IMR-90 (cell line): ENCODE results near the gene PXK. TPM values are rescaled to one million over a fixed set of nuclear protein-coding genes. Genes with fewer than 3 reads are reported as not detected.
A peak's percentile ranks its signal among the peaks of the same experiment; 100 is the strongest.

Experiments
- ATAC-seq: fragments of 200-7000 bp; cut with Tn5 transposase; 2 replicates; pipeline ENCODE4 v1.9.1; 2020; ENCODE audit warnings: low read depth, mild to moderate bottlenecking, moderate library complexity
- BruUV-seq: library from RNA; stranded (reverse); fragments of 400-500 nt; replicated peaks from 2 replicates; lab custom pipeline; 2021; lab: Mats Ljungman, UMichigan
- CTCF ChIA-PET: fragments of 300-600 bp; formaldehyde crosslinking; extraction: SDS; loops from one replicate; lab custom pipeline; 2021; ENCODE audit warnings: antibody characterized with exemption; lab: Yijun Ruan, JAX
- POLR2A ChIA-PET: fragments of 300-600 bp; sonication (Branson Sonifier 250); formaldehyde crosslinking; loops from one replicate; lab custom pipeline; 2022; ENCODE audit warnings: antibody characterized with exemption; ENCODE audit not compliant: unreplicated experiment; lab: Charles Lee
- DNase-seq: peaks from one replicate; pipeline ENCODE4 v3.0.0; 2013
- H2AFZ ChIP-seq: replicated peaks from 2 replicates; pipeline ENCODE3; 2013; ENCODE audit warnings: low read length, mild to moderate bottlenecking; ENCODE audit not compliant: poor library complexity
- H2AK5ac ChIP-seq: 2 replicates; pipeline ENCODE4 v1.6.1; 2013; ENCODE audit warnings: low read depth, low read length, inconsistent platforms
- H2AK9ac ChIP-seq: replicated peaks from 2 replicates; pipeline ENCODE3; 2013; ENCODE audit warnings: mild to moderate bottlenecking, low read depth, low read length, moderate library complexity; ENCODE audit not compliant: poor library complexity
- H2BK120ac ChIP-seq: 2 replicates; pipeline ENCODE4 v1.6.1; 2013; ENCODE audit warnings: low read depth, low read length, inconsistent platforms
- H2BK15ac ChIP-seq: 3 replicates; pipeline ENCODE4 v1.6.1; 2013; ENCODE audit warnings: low read depth, low read length, inconsistent platforms
- H2BK20ac ChIP-seq: 2 replicates; pipeline ENCODE4 v1.6.1; 2013; ENCODE audit warnings: low read depth, mild to moderate bottlenecking, inconsistent platforms, low read length, moderate library complexity
- H2BK5ac ChIP-seq: 2 replicates; pipeline ENCODE4 v1.6.1; 2013; ENCODE audit warnings: mild to moderate bottlenecking, low read depth, low read length, inconsistent platforms; ENCODE audit not compliant: poor library complexity, severe bottlenecking
- H3K14ac ChIP-seq: replicated peaks from 2 replicates; pipeline ENCODE4 v1.6.1; 2013; ENCODE audit warnings: low read depth, low read length, inconsistent platforms
- H3K18ac ChIP-seq: 2 replicates; pipeline ENCODE4 v1.6.1; 2013; ENCODE audit warnings: low read depth, low read length, control low read depth
- H3K23ac ChIP-seq: 2 replicates; pipeline ENCODE4 v1.6.1; 2013; ENCODE audit warnings: low read depth, low read length, inconsistent platforms
- H3K27ac ChIP-seq: 2 replicates; pipeline ENCODE4 v1.5.1; 2013; ENCODE audit warnings: mild to moderate bottlenecking, control low read depth, low read length; ENCODE audit not compliant: insufficient read depth
- H3K27me3 ChIP-seq: 2 replicates; pipeline ENCODE4 v1.6.1; 2013; ENCODE audit warnings: low read length; ENCODE audit not compliant: control insufficient read depth, insufficient read depth
- H3K36me3 ChIP-seq: 2 replicates; pipeline ENCODE4 v1.6.1; 2013; ENCODE audit warnings: low read length, mixed read lengths; ENCODE audit not compliant: control insufficient read depth, insufficient read depth
- H3K4ac ChIP-seq: 2 replicates; pipeline ENCODE4 v1.6.1; 2013; ENCODE audit warnings: low read depth, low read length, inconsistent platforms
- H3K4me1 ChIP-seq: 2 replicates; pipeline ENCODE4 v1.6.1; 2013; ENCODE audit warnings: low read length, mixed read lengths; ENCODE audit not compliant: control insufficient read depth, insufficient read depth
- H3K4me2 ChIP-seq: 2 replicates; pipeline ENCODE4 v1.6.1; 2013; ENCODE audit warnings: low read depth, mild to moderate bottlenecking, control low read depth, low read length, moderate library complexity
- H3K4me3 ChIP-seq: 2 replicates; pipeline ENCODE4 v1.5.1; 2013; ENCODE audit warnings: low read depth, mild to moderate bottlenecking, control low read depth, low read length, moderate library complexity; ENCODE audit not compliant: insufficient read depth
- H3K56ac ChIP-seq: 2 replicates; pipeline ENCODE4 v1.6.1; 2013; ENCODE audit warnings: low read length, inconsistent platforms; ENCODE audit not compliant: insufficient read depth; ENCODE audit errors: extremely low read depth
- H3K79me1 ChIP-seq, 2 experiments: 2 replicates each; pipeline ENCODE4 v1.6.1; 2013; ENCODE audit warnings: low read length in 2 of 2, inconsistent platforms in 1 of 2, low read depth in 1 of 2
- H3K9ac ChIP-seq: 2 replicates; pipeline ENCODE4 v1.6.1; 2013; ENCODE audit warnings: low read depth, low read length, control low read depth
- H3K9me1 ChIP-seq: 2 replicates; pipeline ENCODE4 v1.6.1; 2013; ENCODE audit warnings: low read length, inconsistent platforms; ENCODE audit not compliant: insufficient read depth
- H3K9me3 ChIP-seq: 2 replicates; pipeline ENCODE4 v1.6.1; 2013; ENCODE audit warnings: low read length; ENCODE audit not compliant: control insufficient read depth, insufficient read depth
- H4K20me1 ChIP-seq: 2 replicates; pipeline ENCODE4 v1.6.1; 2013; ENCODE audit warnings: low read length, inconsistent platforms; ENCODE audit not compliant: insufficient read depth
- H4K5ac ChIP-seq: 2 replicates; pipeline ENCODE4 v1.6.1; 2013; ENCODE audit warnings: mild to moderate bottlenecking, low read depth, low read length, control low read depth
- H4K8ac ChIP-seq, 2 experiments: 2 replicates each; pipeline ENCODE4 v1.6.1; 2013; ENCODE audit warnings: low read depth in 2 of 2, low read length in 2 of 2, control low read depth in 1 of 2, inconsistent platforms in 1 of 2
- H4K91ac ChIP-seq: 2 replicates; pipeline ENCODE4 v1.6.1; 2013; ENCODE audit warnings: low read depth, low read length, inconsistent platforms; ENCODE audit not compliant: insufficient read depth
- MAFK ChIP-seq: IDR thresholded peaks from 2 replicates; pipeline ENCODE4 v1.6.1; 2012; ENCODE audit warnings: low read depth, low read length, improper control_type of control experiment
- RAD21 ChIP-seq: IDR thresholded peaks from 2 replicates; pipeline ENCODE4 v1.6.1; 2012; ENCODE audit warnings: low read length, improper control_type of control experiment
- WGBS, 2 experiments: methylation state at CpG; one replicate each; pipeline versions ENCODE4 v1.1.5 to v1.1.7; 2013; ENCODE audit warnings: missing lambda C conversion rate in 2 of 2; ENCODE audit not compliant: insufficient read length in 1 of 2; ENCODE audit errors: extremely low coverage in 2 of 2; 5-methylcytosine and 5-hydroxymethylcytosine counted together
- dilution Hi-C: fragments of 300-500 bp; cut with HindIII; formaldehyde crosslinking; loops from one replicate; pipeline ENCODE4 v1.14.3; 2018; ENCODE audit warnings: low sequenced_read_pairs; ENCODE audit not compliant: unreplicated experiment
- in situ Hi-C: fragments of 300-500 bp; cut with MboI; formaldehyde crosslinking; loops from 3 replicates; pipeline ENCODE4 v1.14.3; 2019; ENCODE audit warnings: low sequenced_read_pairs, inconsistent platforms, mixed read lengths
- intact Hi-C: fragments of 100-400 bp; cut with micrococcal nuclease; formaldehyde crosslinking; loops from 2 replicates; pipeline ENCODE4 v1.10.0; 2022
- polyA plus RNA-seq, 3 experiments: library from polyadenylated mRNA; depleted of rRNA; stranded (reverse); fragments of >200 nt; gene quantifications; 2 replicates each; pipeline ENCODE4 v1.2.3, GENCODE V29; 2012; ENCODE audit warnings: low replicate concordance in 1 of 3
- total RNA-seq: library from RNA; depleted of rRNA; stranded (reverse); fragments of >200 nt; gene quantifications from 2 replicates; pipeline ENCODE4 v1.2.3, GENCODE V29; 2012

Gene PXK
- total and polyA plus RNA-seq, 2 of the 4 experiments (the other 2 are of a cell fraction): 14.3 to 17.7 TPM

- H3K4me2 ChIP-seq: no peak overlapping the region
- no peak for DNase-seq
- ATAC-seq: no peak
- no peak overlapping the region for H3K14ac ChIP-seq
- H3K79me1 ChIP-seq: peaks cover 0 to 6% of the 10 kb centered on the region in 2 experiments; a peak in 1 of 4 replicates
- H2AK9ac ChIP-seq: no peak overlapping the region
- H2AK5ac ChIP-seq: no peak overlapping the region
- no peaks in the 10 kb centered on the region for H4K20me1 ChIP-seq
- no TSS peak for BruUV-seq
- H3K4me1 ChIP-seq: peaks cover 4% of the 10 kb centered on the region
- intact Hi-C loops: loop anchor here (5.0 kb wide), 1 partner anchor 222 kb away; no protein-coding TSS in a partner anchor
- no peak overlapping the region for H4K91ac ChIP-seq
- peaks cover 9% of the 10 kb centered on the region for H3K9me1 ChIP-seq
- H3K4me3 ChIP-seq: no peak overlapping the region
- H3K23ac ChIP-seq: no peak overlapping the region
- H3K36me3 ChIP-seq: peaks cover 46% of the 10 kb centered on the region
- no peak overlapping the region for H2BK20ac ChIP-seq
- in situ Hi-C loops: loop anchor here (5.0 to 25.0 kb wide), 2 partner anchors 77 to 222 kb away; partner anchors contain the start of gene PXK
- no peak overlapping the region for H2BK120ac ChIP-seq
- no peaks in the 10 kb centered on the region for H3K27me3 ChIP-seq
- H2AFZ ChIP-seq: no peak overlapping the region
- no peak overlapping the region for H4K5ac ChIP-seq
- H3K27ac ChIP-seq: no peak overlapping the region
- ChIA-PET CTCF (interaction anchor here (0.6 kb wide), 1 partner anchor 1530 kb away, joined by 3 read pairs; no protein-coding TSS in a partner anchor), POLR2A (no interaction called here)
- H3K18ac ChIP-seq: no peak overlapping the region
- TF ChIP-seq MAFK (0 out of 2 replicates have a peak, but pooled peaks have one; percentile 27), RAD21 (no peak)
- no peak overlapping the region for H3K56ac ChIP-seq
- H3K9ac ChIP-seq: no peak overlapping the region
- 88% methylated on average over 1 of the region's 3 CpGs; no CpG with 5 or more reads in 1 of the 2 experiments for WGBS, 2 experiments
- H2BK15ac ChIP-seq: no peak overlapping the region
- peaks cover 4% of the 10 kb centered on the region for H3K9me3 ChIP-seq
- dilution Hi-C loops: no loop called here
- H3K4ac ChIP-seq: no peak overlapping the region
- no peak overlapping the region for H2BK5ac ChIP-seq
- no peak overlapping the region for H4K8ac ChIP-seq
Observed at GRCh38 chr3:58409663-58410062, 77.0 kb downstream of the PXK start.
